NCI-H2029 treated with DMSO at 0.1 percent for 48 hours (cell line): ENCODE results near the gene POU6F1.

Source experiments
- DNase-seq: peaks from one replicate; lab custom pipeline; 2025; lab: John Stamatoyannopoulos, UW

Gene POU6F1

GRCh38 chr12:51156245-51156765, 61.6 kb downstream of the POU6F1 start:
- no peak for DNase-seq

GRCh38 chr12:51152953-51153352, 64.9 kb downstream of the POU6F1 start:
- DNase-seq: no peak

GRCh38 chr12:51150777-51151176, 67.1 kb downstream of the POU6F1 start:
- no peak for DNase-seq

GRCh38 chr12:51147309-51147708, 70.6 kb downstream of the POU6F1 start:
- no peak for DNase-seq

GRCh38 chr12:51139292-51139844, 78.5 kb downstream of the POU6F1 start:
- no peak for DNase-seq
